CD8-positive, alpha-beta memory T cell (primary cell): ENCODE data around the gene TAF3. TPM values are rescaled to one million over a fixed set of nuclear protein-coding genes. Genes with fewer than 3 reads are reported as not detected.

Source experiments
- CTCF ChIA-PET: fragments of 350-600 bp; sonication (Branson Sonifier 250); formaldehyde crosslinking; loops from one replicate; lab custom pipeline; 2021; ENCODE audit warnings: antibody characterized with exemption; lab: Charles Lee
- POLR2A ChIA-PET: fragments of 350-600 bp; sonication (Branson Sonifier 250); formaldehyde crosslinking; loops from one replicate; lab custom pipeline; 2021; ENCODE audit warnings: antibody characterized with exemption; lab: Charles Lee
- DNase-seq, 5 donors: peaks; one replicate each; pipeline versions ENCODE4 v3.0.0 to v3.0.0-alpha.2; 2020 to 2022; ENCODE audit warnings: mixed read lengths in 1 of 5
- H3K27ac ChIP-seq: one replicate; pipeline ENCODE4 v1.7.0; 2013; ENCODE audit warnings: low read depth, mild to moderate bottlenecking, low read length, moderate library complexity
- H3K27me3 ChIP-seq: 2 replicates; pipeline ENCODE4 v1.7.0; 2013; ENCODE audit warnings: low read length, mild to moderate bottlenecking; ENCODE audit not compliant: insufficient read depth, poor library complexity, severe bottlenecking
- H3K36me3 ChIP-seq: 2 replicates; pipeline ENCODE4 v1.7.0; 2013; ENCODE audit warnings: mild to moderate bottlenecking, low read length, moderate library complexity; ENCODE audit not compliant: insufficient read depth
- H3K4me1 ChIP-seq: 2 replicates; pipeline ENCODE4 v1.7.0; 2013; ENCODE audit warnings: mild to moderate bottlenecking, low read length, moderate library complexity; ENCODE audit not compliant: insufficient read depth
- H3K4me3 ChIP-seq: 2 replicates; pipeline ENCODE4 v1.7.0; 2013; ENCODE audit warnings: mild to moderate bottlenecking, low read length
- H3K9me3 ChIP-seq: 2 replicates; pipeline ENCODE4 v1.7.0; 2013; ENCODE audit warnings: mild to moderate bottlenecking, low read length
- H3K27ac Mint-ChIP-seq, 8 donors: one replicate each; pipeline ENCODE4 v1.8.0; 2020 to 2021; ENCODE audit warnings: mixed read lengths in 8 of 8, mild to moderate bottlenecking in 6 of 8, inconsistent platforms in 3 of 8, moderate library complexity in 3 of 8
- H3K27me3 Mint-ChIP-seq, 2 donors: one replicate each; pipeline ENCODE4 v1.8.0; 2020 to 2021; ENCODE audit warnings: mixed read lengths in 2 of 2, mild to moderate bottlenecking in 1 of 2, moderate library complexity in 1 of 2
- H3K36me3 Mint-ChIP-seq, 3 donors: one replicate each; pipeline ENCODE4 v1.8.0; 2020 to 2021; ENCODE audit warnings: mixed read lengths in 3 of 3, inconsistent platforms in 1 of 3, mild to moderate bottlenecking in 1 of 3
- H3K4me1 Mint-ChIP-seq, 3 donors: one replicate each; pipeline ENCODE4 v1.8.0; 2020 to 2021; ENCODE audit warnings: mixed read lengths in 3 of 3, inconsistent platforms in 1 of 3, mild to moderate bottlenecking in 1 of 3
- H3K4me3 Mint-ChIP-seq, 7 donors: one replicate each; pipeline ENCODE4 v1.8.0; 2020 to 2021; ENCODE audit warnings: mixed read lengths in 7 of 7, mild to moderate bottlenecking in 6 of 7, moderate library complexity in 4 of 7, inconsistent platforms in 2 of 7
- H3K9me3 Mint-ChIP-seq, 5 donors: one replicate each; pipeline ENCODE4 v1.8.0; 2020 to 2022; ENCODE audit warnings: mixed read lengths in 5 of 5, mild to moderate bottlenecking in 3 of 5, moderate library complexity in 2 of 5, inconsistent platforms in 1 of 5
- polyA plus RNA-seq: library from polyadenylated mRNA; unstranded; fragments of 300-500 nt; fragmentation: Illumina TruSeq; gene quantifications from one replicate; pipeline ENCODE4 v1.2.3, GENCODE V29; 2021
- total RNA-seq, 2 experiments: library from RNA; stranded (reverse); gene quantifications; one replicate each; pipeline ENCODE4 v1.2.3, GENCODE V29; 2021

The TAF3 gene
- total and polyA plus RNA-seq, 3 experiments from 2014 or later, result 16.9 to 22.6 (median 22.5) TPM

GRCh38 chr10:8049045-8049864 lies 230.9 kb downstream of the TAF3 start:
- peak in 1 of 5 donors; percentile 16 for DNase-seq
- peaks cover 0 to 4% (median 0%) of the 10 kb centered on the region in 3 donors for H3K36me3 Mint-ChIP-seq
- CTCF ChIA-PET, result no interaction called here
- no peaks in the 10 kb centered on the region for H3K36me3 ChIP-seq
- H3K27me3 ChIP-seq, result peaks cover 89% of the 10 kb centered on the region
- peak overlapping the region; percentile 58 to 84 (median 78) for H3K4me3 Mint-ChIP-seq
- H3K9me3 ChIP-seq, result no peaks in the 10 kb centered on the region
- peaks cover 60 to 83% (median 69%) of the 10 kb centered on the region in 3 donors for H3K4me1 Mint-ChIP-seq
- H3K27ac Mint-ChIP-seq, result peak overlapping the region in 6 of 8 donors; percentile 39 to 86 (median 81)
- H3K4me1 ChIP-seq, result peaks cover 82% of the 10 kb centered on the region
- H3K27ac ChIP-seq, result no peak overlapping the region
- H3K27me3 Mint-ChIP-seq, result peaks cover 66 to 73% of the 10 kb centered on the region in 2 donors
- POLR2A ChIA-PET, result interaction anchor here (0.5 to 1.0 kb wide), 4 partner anchors 11 to 282 kb away, joined by 3 to 5 read pairs (median 3); no protein-coding TSS in a partner anchor
- no peak overlapping the region for H3K4me3 ChIP-seq
- H3K9me3 Mint-ChIP-seq, result peaks cover 0 to 3% (median 0%) of the 10 kb centered on the region in 5 donors

- Histone ChIP-seq H3K27me3 (peaks cover 82% of the 10 kb centered on the region), H3K36me3 (no peaks in the 10 kb centered on the region), H3K9me3 (no peaks in the 10 kb centered on the region), H3K4me1 (peaks cover 74% of the 10 kb centered on the region), H3K27ac (no peak overlapping the region), H3K4me3 (peak overlapping the region; percentile 37)
- no peak for DNase-seq
- ChIA-PET POLR2A (interaction anchor here (0.5 to 1.0 kb wide), 3 partner anchors 10 to 281 kb away, joined by 3 to 6 read pairs (median 5); no protein-coding TSS in a partner anchor), CTCF (interaction anchor here (0.7 to 1.1 kb wide), 4 partner anchors 8 to 423 kb away, joined by 3 read pairs; no protein-coding TSS in a partner anchor)
- Mint-ChIP-seq H3K27me3 (peaks cover 63 to 65% of the 10 kb centered on the region in 2 donors), H3K4me1 (peaks cover 52 to 76% (median 62%) of the 10 kb centered on the region in 3 donors), H3K4me3 (peak overlapping the region; percentile 47 to 83 (median 73)), H3K27ac (peak overlapping the region in 2 of 8 donors; percentile 54 to 67), H3K9me3 (peaks cover 0 to 4% (median 0%) of the 10 kb centered on the region in 5 donors), H3K36me3 (peaks cover 0 to 7% (median 0%) of the 10 kb centered on the region in 3 donors)
Observed at GRCh38 chr10:8049865-8050555, 231.7 kb downstream of the TAF3 start.

DNA sequence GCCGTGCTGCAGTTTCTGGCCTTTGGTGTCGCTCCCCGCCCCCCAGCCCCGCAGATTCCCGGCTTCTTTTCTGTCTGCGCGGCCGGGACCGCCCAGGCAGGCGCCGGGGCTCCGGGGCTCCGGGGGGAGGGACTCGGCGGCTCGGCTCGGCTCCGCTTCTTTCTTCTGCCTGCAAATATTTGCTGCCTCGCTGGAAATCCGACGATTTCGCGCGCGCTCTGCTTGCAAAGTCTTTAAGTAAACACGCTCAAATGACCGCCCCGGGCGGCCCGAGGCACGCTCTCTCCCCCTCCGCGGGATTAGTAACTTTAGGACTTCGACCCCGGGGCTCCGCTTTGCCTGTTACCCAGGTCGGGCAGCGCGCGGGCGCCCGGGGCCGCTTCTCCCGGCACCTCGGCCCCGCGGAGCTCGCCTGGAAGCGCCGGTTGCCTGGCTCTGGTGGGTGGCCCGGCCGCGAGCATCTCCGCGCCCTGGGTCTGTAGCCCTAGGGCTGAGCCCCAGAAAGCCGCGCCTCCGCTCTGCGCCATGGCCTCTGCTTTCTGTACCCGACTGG lies 232.3 kb downstream of the TAF3 start:
- Histone ChIP-seq H3K9me3 (no peaks in the 10 kb centered on the region), H3K4me3 (peak overlapping the region; percentile 37), H3K4me1 (peaks cover 68% of the 10 kb centered on the region), H3K27ac (no peak overlapping the region), H3K27me3 (peaks cover 75% of the 10 kb centered on the region), H3K36me3 (no peaks in the 10 kb centered on the region)
- Mint-ChIP-seq H3K4me1 (peaks cover 46 to 69% (median 56%) of the 10 kb centered on the region in 3 donors), H3K36me3 (peaks cover 0 to 12% (median 0%) of the 10 kb centered on the region in 3 donors), H3K4me3 (peak overlapping the region; percentile 62 to 83 (median 73)), H3K9me3 (peaks cover 0 to 4% (median 0%) of the 10 kb centered on the region in 5 donors), H3K27ac (peak overlapping the region in 3 of 8 donors; percentile 37 to 67 (median 54)), H3K27me3 (peaks cover 56 to 59% of the 10 kb centered on the region in 2 donors)
- DNase-seq, result peak in 2 of 5 donors; percentile 43 to 57
- CTCF ChIA-PET, result interaction anchor here (0.7 to 1.1 kb wide), 5 partner anchors 9 to 423 kb away, joined by 3 read pairs; no protein-coding TSS in a partner anchor
- POLR2A ChIA-PET, result interaction anchor here (1.0 kb wide), 1 partner anchor 10 kb away, joined by 6 read pairs; no protein-coding TSS in a partner anchor

DNA sequence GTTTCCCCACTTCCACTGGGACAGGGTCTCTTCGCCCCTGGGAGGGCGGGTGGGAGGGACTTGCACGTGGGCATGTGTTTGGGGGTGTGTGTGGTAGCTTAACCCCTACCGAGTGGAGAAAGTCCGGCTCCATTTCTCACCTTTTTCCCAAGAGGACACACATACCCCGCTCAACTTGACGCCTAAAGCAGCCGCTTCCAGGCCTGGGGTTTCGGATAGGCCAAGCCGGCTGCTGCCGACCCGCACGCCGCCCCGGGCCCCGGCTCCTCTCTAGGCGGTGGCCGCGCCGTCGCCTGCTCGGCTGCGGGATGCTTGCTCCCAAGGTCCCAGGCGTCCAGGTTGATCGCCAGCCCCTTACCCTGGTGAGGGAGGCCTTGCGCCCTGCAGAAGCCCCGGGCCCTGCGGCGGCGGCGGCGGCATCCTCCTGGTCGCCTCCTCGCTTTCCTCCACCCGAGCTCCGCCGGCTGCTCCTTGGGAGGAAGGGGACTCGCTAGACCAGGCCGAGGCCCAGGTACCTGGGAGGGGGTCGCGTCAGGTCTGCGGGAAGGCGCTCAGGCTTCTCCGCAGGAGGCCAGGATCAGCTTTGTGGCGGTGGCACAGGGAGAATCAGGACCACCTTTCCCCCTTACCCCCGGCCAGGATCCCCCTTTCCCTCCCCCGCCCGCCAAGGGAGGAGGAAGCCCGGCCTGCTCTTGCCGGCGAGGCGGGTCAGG lies 233.0 kb downstream of the TAF3 start:
- H3K27ac Mint-ChIP-seq, result peak overlapping the region in 1 of 8 donors; percentile 67
- POLR2A ChIA-PET, result interaction anchor here (1.0 kb wide), 1 partner anchor 9 kb away, joined by 6 read pairs; no protein-coding TSS in a partner anchor
- CTCF ChIA-PET, result interaction anchor here (1.0 to 1.1 kb wide), 4 partner anchors 10 to 422 kb away, joined by 3 read pairs; no protein-coding TSS in a partner anchor
- H3K9me3 Mint-ChIP-seq, result peaks cover 0 to 4% (median 0%) of the 10 kb centered on the region in 5 donors
- peaks cover 39 to 63% (median 49%) of the 10 kb centered on the region in 3 donors for H3K4me1 Mint-ChIP-seq
- Histone ChIP-seq H3K4me1 (peaks cover 62% of the 10 kb centered on the region), H3K36me3 (no peaks in the 10 kb centered on the region), H3K27me3 (peaks cover 69% of the 10 kb centered on the region), H3K9me3 (no peaks in the 10 kb centered on the region), H3K4me3 (no peak overlapping the region), H3K27ac (no peak overlapping the region)
- peaks cover 50 to 53% of the 10 kb centered on the region in 2 donors for H3K27me3 Mint-ChIP-seq
- H3K36me3 Mint-ChIP-seq, result peaks cover 0 to 12% (median under 1%) of the 10 kb centered on the region in 3 donors
- H3K4me3 Mint-ChIP-seq, result peak overlapping the region in 4 of 7 donors; percentile 31 to 73 (median 50)
- peak in 1 of 5 donors; percentile 29 for DNase-seq

- ChIA-PET CTCF (interaction anchor here (1.0 to 1.3 kb wide), 3 partner anchors 129 to 421 kb away, joined by 3 to 5 read pairs (median 3); no protein-coding TSS in a partner anchor), POLR2A (interaction anchor here (0.9 kb wide), 1 partner anchor 9 kb away, joined by 4 read pairs; no protein-coding TSS in a partner anchor)
- H3K9me3 Mint-ChIP-seq, result peaks cover 0 to 4% (median 0%) of the 10 kb centered on the region in 5 donors
- H3K27ac ChIP-seq, result no peak overlapping the region
- H3K36me3 ChIP-seq, result no peaks in the 10 kb centered on the region
- H3K4me3 Mint-ChIP-seq, result peak overlapping the region in 6 of 7 donors; percentile 73 to 99 (median 95)
- DNase-seq, result peak in 1 of 5 donors; percentile 47
- no peak overlapping the region for H3K4me3 ChIP-seq
- H3K4me1 Mint-ChIP-seq, result peaks cover 37 to 60% (median 43%) of the 10 kb centered on the region in 3 donors
- H3K4me1 ChIP-seq, result peaks cover 57% of the 10 kb centered on the region
- peaks cover 0 to 18% (median 6%) of the 10 kb centered on the region in 3 donors for H3K36me3 Mint-ChIP-seq
- peaks cover 63% of the 10 kb centered on the region for H3K27me3 ChIP-seq
- no peaks in the 10 kb centered on the region for H3K9me3 ChIP-seq
- peak overlapping the region in 5 of 8 donors; percentile 31 to 100 (median 79) for H3K27ac Mint-ChIP-seq
- peaks cover 47 to 49% of the 10 kb centered on the region in 2 donors for H3K27me3 Mint-ChIP-seq
Observed at GRCh38 chr10:8051851-8052257, 233.5 kb downstream of the TAF3 start.

- Mint-ChIP-seq H3K4me3 (peak overlapping the region; percentile 73 to 99 (median 93)), H3K36me3 (peaks cover 0 to 24% (median 10%) of the 10 kb centered on the region in 3 donors), H3K27me3 (peaks cover 41 to 43% of the 10 kb centered on the region in 2 donors), H3K9me3 (peaks cover 0 to 4% (median 0%) of the 10 kb centered on the region in 5 donors), H3K4me1 (peaks cover 38 to 61% (median 42%) of the 10 kb centered on the region in 3 donors), H3K27ac (peak overlapping the region; percentile 31 to 100 (median 77))
- no peak overlapping the region for H3K27ac ChIP-seq
- POLR2A ChIA-PET, result interaction anchor here (0.5 to 1.0 kb wide), 4 partner anchors 9 to 350 kb away, joined by 3 to 4 read pairs (median 3); no protein-coding TSS in a partner anchor
- H3K4me3 ChIP-seq, result no peak overlapping the region
- peak in 2 of 5 donors; percentile 50 to 55 for DNase-seq
- no peaks in the 10 kb centered on the region for H3K9me3 ChIP-seq
- CTCF ChIA-PET, result interaction anchor here (0.6 to 2.1 kb wide), 7 partner anchors 9 to 421 kb away, joined by 3 to 8 read pairs (median 3); no protein-coding TSS in a partner anchor
- peaks cover 59% of the 10 kb centered on the region for H3K4me1 ChIP-seq
- peaks cover 57% of the 10 kb centered on the region for H3K27me3 ChIP-seq
- H3K36me3 ChIP-seq, result no peaks in the 10 kb centered on the region
Observed at GRCh38 chr10:8052341-8052955, 234.1 kb downstream of the TAF3 start.
